PFSK-1 (cell line): ENCODE results near the gene DBF4.
A peak's percentile ranks its signal among the peaks of the same experiment; 100 is the strongest.

ENCODE experiments used
- FOXP2 ChIP-seq: optimal IDR thresholded peaks from 2 replicates; pipeline ENCODE3; 2011; ENCODE audit warnings: borderline replicate concordance, control low read depth, inconsistent platforms; ENCODE audit not compliant: insufficient read depth; ENCODE audit errors: extremely low read length, extremely low read depth
- POLR2AphosphoS5 ChIP-seq: IDR thresholded peaks from 2 replicates; pipeline ENCODE4 v1.6.1; 2012; ENCODE audit warnings: low read depth, mild to moderate bottlenecking, control low read depth, low read length, moderate library complexity
- REST ChIP-seq, 2 experiments: IDR thresholded peaks; 2 replicates each; pipeline versions ENCODE4 v1.6.1 to v1.8.0; 2011 to 2012; ENCODE audit warnings: low read depth in 2 of 2, low read length in 2 of 2, control low read depth in 1 of 2, inconsistent platforms in 1 of 2, mild to moderate bottlenecking in 1 of 2, moderate library complexity in 1 of 2; ENCODE audit not compliant: insufficient read depth in 1 of 2
- SIN3A ChIP-seq: IDR thresholded peaks from 2 replicates; pipeline ENCODE4 v1.6.1; 2012; ENCODE audit warnings: mild to moderate bottlenecking, low read length, moderate library complexity, borderline replicate concordance; ENCODE audit not compliant: insufficient read depth
- TAF1 ChIP-seq: IDR thresholded peaks from 2 replicates; pipeline ENCODE4 v1.6.1; 2012; ENCODE audit warnings: low read length, control low read depth, borderline replicate concordance; ENCODE audit not compliant: insufficient read depth

Gene DBF4

GRCh38 chr7:87866089-87866488 lies 10.2 kb upstream of the DBF4 start:
- no peak for TF ChIP-seq FOXP2
- TF ChIP-seq POLR2AphosphoS5: no peak
- TF ChIP-seq SIN3A: no peak
- TF ChIP-seq TAF1: no peak
- no peak for TF ChIP-seq REST (IDR thresholded peaks at IDR 0.05; ENCODE audit: insufficient read depth in 1 of 2, low read depth in 2 of 2, low read length in 2 of 2)

GRCh38 chr7:87870471-87870870 lies 5.8 kb upstream of the DBF4 start:
- TF ChIP-seq FOXP2 (no peak), POLR2AphosphoS5 (no peak), REST (IDR thresholded peaks at IDR 0.05; ENCODE audit: insufficient read depth in 1 of 2, low read depth in 2 of 2, low read length in 2 of 2) (no peak), SIN3A (no peak), TAF1 (no peak)

- TF ChIP-seq POLR2AphosphoS5 (no peak), FOXP2 (no peak), TAF1 (no peak), SIN3A (no peak), REST (IDR thresholded peaks at IDR 0.05; ENCODE audit: insufficient read depth in 1 of 2, low read depth in 2 of 2, low read length in 2 of 2) (no peak)
Observed at GRCh38 chr7:87872346-87872745, 3.9 kb upstream of the DBF4 start.

- TF ChIP-seq POLR2AphosphoS5 (no peak), SIN3A (no peak), REST (IDR thresholded peaks at IDR 0.05; ENCODE audit: insufficient read depth in 1 of 2, low read depth in 2 of 2, low read length in 2 of 2) (no peak), FOXP2 (no peak), TAF1 (no peak)
Observed at GRCh38 chr7:87874066-87874465, 2.2 kb upstream of the DBF4 start.

GRCh38 chr7:87875151-87876039 lies 898 bp upstream of the DBF4 start:
- TF ChIP-seq TAF1 (no peak), SIN3A (0 out of 2 replicates have a peak, but pooled peaks have one; percentile 52)
